Keratinocyte (primary cell): ENCODE measurements around the gene MAP7D1.

Experiments used
- CTCF ChIP-seq, 3 experiments: IDR thresholded peaks in 1 of 3; conservative IDR thresholded peaks in 1 of 3; optimal IDR thresholded peaks in 1 of 3; 2 replicates in 2 of 3; 3 replicates in 1 of 3; pipeline versions ENCODE3 to v1.5.1; 2011; ENCODE audit warnings: low read length in 3 of 3, mild to moderate bottlenecking in 3 of 3, moderate library complexity in 2 of 3, control low read depth in 1 of 3, inconsistent platforms in 1 of 3; ENCODE audit not compliant: insufficient read depth in 2 of 3; ENCODE audit errors: extremely low read depth in 1 of 3
- EZH2 ChIP-seq: IDR thresholded peaks from one replicate; pipeline ENCODE4 v1.6.1; 2012; ENCODE audit warnings: inconsistent platforms, mild to moderate bottlenecking, low read length, moderate library complexity

GRCh38 chr1:36148821-36149236 lies 7.1 kb upstream of the MAP7D1 start:
- TF ChIP-seq CTCF (optimal IDR thresholded peaks at IDR 0.05 in 1 of 3, IDR thresholded peaks at IDR 0.05 in 1 of 3, conservative IDR thresholded peaks at IDR 0.05 in 1 of 3; ENCODE audit: extremely low read depth in 1 of 3, insufficient read depth in 2 of 3, low read length in 3 of 3) (no peak), EZH2 (no peak)
